HS-5 (cell line): ENCODE results near the gene PCED1B.

ENCODE experiments used
- DNase-seq: peaks from one replicate; pipeline ENCODE4 v3.0.0-alpha.2; 2012; ENCODE audit warnings: low read depth

The PCED1B gene

GRCh38 chr12:47236109-47236714 lies 156.8 kb downstream of the PCED1B start:
- DNase-seq: peak; percentile 53

GRCh38 chr12:47237751-47238211 lies 158.4 kb downstream of the PCED1B start:
- DNase-seq: no peak

GRCh38 chr12:47238669-47239114 lies 159.3 kb downstream of the PCED1B start:
- no peak for DNase-seq

GRCh38 chr12:47242426-47242825 lies 163.0 kb downstream of the PCED1B start:
- DNase-seq: no peak

- DNase-seq: no peak
Observed at GRCh38 chr12:47244835-47245234, 165.4 kb downstream of the PCED1B start.

- no peak for DNase-seq
Observed at GRCh38 chr12:47245623-47246022, 166.2 kb downstream of the PCED1B start.

- DNase-seq: no peak
Observed at GRCh38 chr12:47247418-47247817, 168.0 kb downstream of the PCED1B start.

GRCh38 chr12:47249082-47249481 lies 169.7 kb downstream of the PCED1B start:
- no peak for DNase-seq

GRCh38 chr12:47249719-47250357 lies 170.4 kb downstream of the PCED1B start:
- no peak for DNase-seq

- DNase-seq: no peak
Observed at GRCh38 chr12:47251919-47252318, 172.5 kb downstream of the PCED1B start.

- DNase-seq: no peak
Observed at GRCh38 chr12:47264951-47265350, 185.5 kb downstream of the PCED1B start.

GRCh38 chr12:47265391-47265790 lies 186.0 kb downstream of the PCED1B start:
- no peak for DNase-seq

GRCh38 chr12:47267571-47267970 lies 188.2 kb downstream of the PCED1B start:
- DNase-seq: no peak

GRCh38 chr12:47268501-47269454 lies 189.4 kb downstream of the PCED1B start:
- no peak for DNase-seq

- DNase-seq: no peak
Observed at GRCh38 chr12:47269916-47270315, 190.5 kb downstream of the PCED1B start.

- DNase-seq: peak; percentile 79
Observed at GRCh38 chr12:47270782-47271664, 191.6 kb downstream of the PCED1B start.

GRCh38 chr12:47271800-47272239 lies 192.4 kb downstream of the PCED1B start:
- no peak for DNase-seq

- no peak for DNase-seq
Observed at GRCh38 chr12:47272412-47273190, 193.2 kb downstream of the PCED1B start.

- DNase-seq: no peak
Observed at GRCh38 chr12:47273191-47273626, 193.8 kb downstream of the PCED1B start.

GRCh38 chr12:47274760-47275159 lies 195.3 kb downstream of the PCED1B start:
- DNase-seq: no peak

- DNase-seq: no peak
Observed at GRCh38 chr12:47276253-47276620, 196.8 kb downstream of the PCED1B start.
